Skin epidermis (tissue), 12 donors: ENCODE results near the gene TNFAIP8L3.

ENCODE experiments used
- H3K27ac ChIP-seq, 21 experiments: fragments of 200-600 bp; sonication (generic) in 11 of 21; one replicate each; pipeline ENCODE4 v1.5.0; 2020; ENCODE audit warnings: mild to moderate bottlenecking in 3 of 21, inconsistent platforms in 2 of 21, moderate library complexity in 2 of 21
- H3K4me3 ChIP-seq, 7 experiments: fragments of 200-600 bp; sonication (generic) in 2 of 7; one replicate each; pipeline ENCODE4 v1.5.0; 2020; ENCODE audit warnings: inconsistent platforms in 2 of 7, mild to moderate bottlenecking in 2 of 7, moderate library complexity in 1 of 7

TNFAIP8L3 gene

DNA sequence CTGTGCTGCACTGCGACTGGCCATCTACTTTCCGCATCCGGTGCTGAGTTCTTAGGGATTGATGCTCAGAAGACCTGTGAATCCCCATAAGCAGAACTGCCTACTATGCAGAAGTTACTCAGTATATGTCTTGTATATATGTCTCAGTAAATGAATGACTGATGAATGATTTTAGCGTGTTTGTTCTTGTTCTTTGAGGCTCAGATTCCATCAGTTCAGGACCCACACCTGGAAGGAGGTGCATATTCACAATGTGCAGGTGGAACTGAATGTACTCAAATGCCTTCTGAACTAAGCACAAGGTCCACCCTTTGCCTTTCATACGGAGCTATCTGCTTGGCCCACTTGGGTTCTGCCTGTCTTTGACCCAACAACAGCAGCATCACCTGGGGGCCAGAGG is 19.8 kb downstream of the TNFAIP8L3 start:
- H3K4me3 ChIP-seq = no peak overlapping the region
- H3K27ac ChIP-seq = no peak overlapping the region

DNA sequence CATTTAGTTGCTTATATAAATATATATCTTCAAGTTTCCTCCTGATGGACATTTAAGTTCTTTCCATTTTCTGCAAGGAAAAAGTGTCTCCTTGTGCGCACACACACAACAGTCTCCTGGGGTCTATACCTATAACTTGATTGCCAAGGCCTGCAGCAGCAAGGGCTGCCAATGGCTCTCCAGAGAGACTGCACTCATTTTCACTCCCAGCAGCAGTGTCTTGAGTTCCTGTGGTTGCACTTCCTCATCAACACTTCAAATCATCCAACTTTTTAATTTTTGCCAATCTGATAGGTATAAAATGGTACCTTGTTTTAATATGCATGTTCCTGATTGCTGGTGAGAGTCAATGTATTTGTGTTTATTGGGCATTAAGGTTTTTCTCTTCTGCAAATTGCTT is 23.1 kb downstream of the TNFAIP8L3 start:
- Histone ChIP-seq H3K27ac (no peak overlapping the region), H3K4me3 (no peak overlapping the region)

DNA sequence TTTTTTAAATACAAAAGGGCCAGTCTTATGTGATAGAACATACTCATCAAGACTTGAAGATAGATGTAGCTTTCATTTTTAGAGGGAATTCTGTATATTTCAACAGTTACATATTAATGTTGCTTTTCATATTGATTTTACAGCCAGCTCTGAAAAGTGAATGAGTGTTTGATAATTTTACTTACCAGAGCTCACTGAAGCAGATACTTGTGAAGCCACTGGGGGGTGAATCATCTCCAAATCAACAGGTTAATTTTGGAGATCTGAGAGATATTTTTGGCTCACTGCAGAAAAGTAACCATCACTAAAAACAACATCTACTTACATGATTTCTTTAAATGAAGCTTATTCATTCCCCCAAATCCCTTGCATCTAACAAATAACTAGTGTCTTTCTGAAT is 24.7 kb downstream of the TNFAIP8L3 start:
- H3K27ac ChIP-seq = no peak overlapping the region
- H3K4me3 ChIP-seq = no peak overlapping the region

DNA sequence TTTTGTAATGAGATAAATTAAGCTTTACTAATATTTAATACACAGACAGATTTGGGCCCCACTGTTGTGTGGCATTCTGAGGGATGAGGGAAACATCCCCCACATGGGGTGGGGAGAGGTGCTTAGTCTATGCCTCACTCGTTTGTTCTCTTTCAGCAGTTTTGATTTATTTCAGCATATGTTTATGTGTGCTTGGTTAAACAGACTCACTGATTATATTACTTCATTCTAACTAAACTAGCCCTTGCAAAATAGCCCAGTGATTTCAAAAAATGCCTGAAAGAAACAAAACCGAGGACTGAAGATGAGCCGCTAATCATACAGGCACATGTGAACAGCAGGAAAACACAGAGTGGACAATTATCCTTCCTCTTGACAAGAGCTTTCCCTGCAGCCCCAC is 27.2 kb downstream of the TNFAIP8L3 start:
- no peak overlapping the region for H3K4me3 ChIP-seq
- H3K27ac ChIP-seq = no peak overlapping the region

DNA sequence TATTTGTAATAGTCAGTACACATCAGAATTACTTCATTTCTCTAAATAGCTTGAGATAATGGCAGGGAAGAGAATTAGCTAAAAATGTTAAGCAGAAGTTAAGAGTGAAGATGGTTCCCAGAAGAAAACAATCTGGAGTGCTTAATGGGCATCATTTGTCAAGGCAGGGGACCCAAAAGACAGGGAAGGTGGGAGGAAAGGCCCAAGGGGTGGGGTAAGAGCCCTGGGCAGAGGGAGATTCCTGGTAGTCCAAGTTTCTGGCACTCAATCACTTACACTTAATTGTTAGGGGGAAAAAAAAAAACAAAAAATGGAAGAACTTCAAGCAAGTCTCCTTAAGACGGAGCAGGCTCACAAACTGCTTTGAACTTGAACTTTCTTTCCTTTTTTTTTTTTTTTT is 28.9 kb downstream of the TNFAIP8L3 start:
- Histone ChIP-seq H3K4me3 (no peak overlapping the region), H3K27ac (no peak overlapping the region)

DNA sequence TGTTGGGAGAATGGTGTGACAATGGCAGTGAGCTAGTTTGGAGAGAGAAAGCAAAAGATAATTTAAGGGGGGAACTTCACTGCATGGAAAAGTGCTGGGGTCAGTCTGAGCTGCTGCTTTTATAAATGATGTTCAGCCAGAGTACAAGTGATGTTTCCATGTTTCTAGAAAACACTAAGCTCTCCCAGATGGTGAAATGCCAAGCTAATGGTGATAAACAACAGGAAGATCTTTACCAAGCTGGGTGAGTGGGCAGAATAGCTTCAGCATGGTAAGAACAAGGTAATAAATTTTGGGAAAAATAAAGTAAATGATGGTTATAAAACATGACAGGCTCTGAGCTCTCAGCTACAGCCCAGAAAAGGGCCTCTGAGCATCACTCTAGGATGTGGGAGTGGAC is 29.4 kb downstream of the TNFAIP8L3 start:
- no peak overlapping the region for H3K27ac ChIP-seq
- no peak overlapping the region for H3K4me3 ChIP-seq

DNA sequence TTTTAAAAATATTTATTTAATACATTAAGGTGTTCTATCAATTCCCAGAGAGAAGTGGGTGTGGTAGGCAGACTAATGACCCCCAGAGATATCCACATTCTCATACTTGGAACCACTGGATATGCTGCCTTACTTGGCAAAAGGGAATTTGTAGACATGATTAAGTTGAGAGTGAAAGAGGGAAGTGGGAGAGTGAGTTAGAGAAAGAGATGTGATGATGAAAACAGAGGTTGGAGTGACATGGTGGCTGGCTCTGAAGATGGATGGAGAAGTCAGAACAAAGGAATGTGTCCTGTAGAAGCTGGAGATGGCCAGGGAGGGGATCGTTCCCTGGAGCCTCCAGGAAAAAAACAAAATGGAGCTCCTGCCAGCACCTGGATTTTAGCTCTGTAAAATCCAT is 32.0 kb downstream of the TNFAIP8L3 start:
- Histone ChIP-seq H3K4me3 (no peak overlapping the region), H3K27ac (no peak overlapping the region)

DNA sequence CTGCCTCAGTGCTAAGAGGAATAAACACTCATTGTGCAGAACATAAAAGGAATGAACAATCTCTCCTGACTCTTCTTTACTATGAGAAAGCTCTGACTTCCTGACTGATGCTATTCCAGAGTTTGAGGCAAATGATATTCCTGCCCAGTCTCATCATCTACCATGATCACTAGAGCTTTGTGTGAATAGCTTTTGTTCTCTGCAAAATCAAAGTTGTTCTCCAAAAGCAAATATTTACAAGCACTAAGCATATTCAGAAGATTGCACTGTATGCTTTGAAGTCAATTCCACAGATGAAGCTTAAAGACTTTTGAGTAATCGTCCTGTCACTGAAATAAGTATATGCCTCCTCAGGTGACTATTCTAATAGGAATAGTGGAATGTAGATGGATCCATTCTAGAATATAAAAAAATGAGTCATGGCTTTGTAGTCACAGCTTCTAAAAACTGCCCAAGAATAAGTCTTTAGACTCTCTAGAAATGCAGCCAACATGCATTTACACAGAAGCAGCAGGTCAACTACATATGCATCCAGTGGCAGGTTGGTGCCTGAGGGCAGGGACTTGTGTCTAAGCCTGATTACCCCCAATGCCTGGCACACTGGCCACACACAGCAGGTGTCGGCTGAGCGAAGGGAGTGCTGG is 34.6 kb downstream of the TNFAIP8L3 start:
- no peak overlapping the region for H3K4me3 ChIP-seq
- no peak overlapping the region for H3K27ac ChIP-seq

DNA sequence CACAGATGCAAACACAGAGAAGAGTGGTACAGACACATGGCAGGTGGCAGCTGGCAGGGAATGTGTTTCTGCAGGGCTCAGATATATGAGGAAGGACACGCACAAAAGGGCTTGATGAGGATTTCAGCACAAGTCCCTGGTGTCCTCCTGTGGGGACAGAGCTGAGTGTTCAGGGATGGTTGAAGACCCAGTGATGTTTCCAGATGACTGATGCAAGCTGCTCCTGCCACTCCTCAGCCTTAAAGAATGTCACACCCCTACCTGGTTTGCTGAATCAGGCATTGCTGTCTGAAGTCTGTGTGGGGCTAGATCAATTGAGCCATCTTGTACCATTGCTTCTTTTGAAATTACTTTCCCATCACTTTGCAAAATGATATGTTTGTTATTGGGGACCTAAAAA is 40.2 kb downstream of the TNFAIP8L3 start:
- Histone ChIP-seq H3K4me3 (no peak overlapping the region), H3K27ac (no peak overlapping the region)

DNA sequence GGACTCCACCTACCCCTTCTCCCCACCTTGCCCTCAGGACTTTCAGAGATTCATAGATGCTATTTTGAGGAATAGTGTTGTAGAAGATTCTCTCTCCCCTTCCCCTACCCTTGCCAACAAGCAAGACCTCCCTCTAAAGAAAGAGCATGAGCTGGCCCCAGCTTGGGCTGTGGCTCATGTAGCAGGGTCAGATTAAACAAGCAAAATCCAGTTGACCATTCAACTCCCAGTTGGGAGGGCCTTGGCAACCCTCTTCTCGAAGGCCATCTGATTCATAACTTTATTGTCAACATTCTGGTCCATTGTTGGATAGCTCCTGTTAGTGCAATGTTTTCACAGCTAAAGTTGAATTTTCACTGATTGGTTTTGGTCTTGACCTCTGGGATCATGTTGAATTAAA is 41.1 kb downstream of the TNFAIP8L3 start:
- Histone ChIP-seq H3K27ac (no peak overlapping the region), H3K4me3 (no peak overlapping the region)

DNA sequence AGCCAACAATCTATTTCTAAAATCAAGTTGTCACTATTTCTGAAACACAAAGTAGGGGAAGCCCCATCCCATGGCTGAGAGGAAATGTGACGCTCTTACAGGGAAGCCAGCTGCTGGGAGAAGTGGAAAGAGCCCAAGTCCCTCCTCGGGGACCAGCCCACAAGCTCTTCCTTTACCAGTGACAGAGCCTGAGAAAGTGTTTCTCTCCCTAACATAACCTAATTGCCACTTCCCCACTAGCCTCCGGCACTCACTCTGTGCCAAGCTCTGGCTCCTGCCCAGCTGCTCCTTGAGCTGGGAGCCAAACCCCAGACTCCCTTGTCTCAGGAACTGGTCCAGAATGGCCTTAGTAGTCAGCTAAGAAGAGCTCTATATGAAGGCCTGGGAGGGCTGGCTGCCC is 42.9 kb downstream of the TNFAIP8L3 start:
- H3K27ac ChIP-seq = peak overlapping the region in 3 of 21 experiments; percentile 36 to 71 (median 47)

DNA sequence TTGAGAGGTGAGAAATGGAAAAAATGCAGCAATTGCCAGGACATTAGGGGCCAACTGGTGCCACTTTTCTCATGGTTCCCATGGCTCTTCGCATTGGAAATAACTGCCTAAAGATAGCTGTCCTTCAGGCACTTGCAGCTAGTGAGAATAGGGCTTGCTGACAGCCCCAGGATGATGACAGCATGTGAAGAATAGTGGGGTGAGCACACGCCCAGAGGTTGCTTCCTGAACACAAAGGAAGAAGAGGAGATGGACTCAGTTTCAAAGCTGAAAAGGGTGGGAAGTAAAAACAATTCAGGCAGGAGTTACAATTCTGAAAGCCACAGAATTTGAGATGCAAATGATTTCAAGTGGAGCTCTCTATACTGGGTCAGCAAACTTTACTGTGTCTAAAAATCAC is 45.6 kb downstream of the TNFAIP8L3 start:
- Histone ChIP-seq H3K27ac (no peak overlapping the region), H3K4me3 (no peak overlapping the region)

More for the DNA sequence above, 42.9 kb downstream of the TNFAIP8L3 start:
- no peak overlapping the region for H3K4me3 ChIP-seq

DNA sequence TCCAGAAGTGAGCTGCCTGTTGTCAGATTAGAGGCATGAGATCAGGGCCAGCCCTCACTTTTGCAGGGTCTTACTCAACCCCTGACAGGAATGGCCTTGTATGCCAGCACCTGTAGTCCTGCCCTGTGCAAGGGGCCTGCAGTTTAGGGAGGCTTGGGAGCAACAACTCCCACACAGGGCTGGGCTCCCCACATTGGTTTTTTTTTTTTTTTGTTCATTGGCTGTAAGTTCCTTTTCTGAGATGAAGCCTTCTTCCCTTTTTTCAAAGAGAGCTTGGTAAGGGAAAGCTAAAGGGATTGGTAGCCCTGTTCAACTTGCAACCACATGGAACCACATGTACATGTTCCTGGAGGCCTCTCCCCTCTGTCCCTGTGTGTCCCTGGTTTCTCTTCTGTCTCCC is 46.4 kb downstream of the TNFAIP8L3 start:
- no peak overlapping the region for H3K27ac ChIP-seq
- H3K4me3 ChIP-seq = no peak overlapping the region

DNA sequence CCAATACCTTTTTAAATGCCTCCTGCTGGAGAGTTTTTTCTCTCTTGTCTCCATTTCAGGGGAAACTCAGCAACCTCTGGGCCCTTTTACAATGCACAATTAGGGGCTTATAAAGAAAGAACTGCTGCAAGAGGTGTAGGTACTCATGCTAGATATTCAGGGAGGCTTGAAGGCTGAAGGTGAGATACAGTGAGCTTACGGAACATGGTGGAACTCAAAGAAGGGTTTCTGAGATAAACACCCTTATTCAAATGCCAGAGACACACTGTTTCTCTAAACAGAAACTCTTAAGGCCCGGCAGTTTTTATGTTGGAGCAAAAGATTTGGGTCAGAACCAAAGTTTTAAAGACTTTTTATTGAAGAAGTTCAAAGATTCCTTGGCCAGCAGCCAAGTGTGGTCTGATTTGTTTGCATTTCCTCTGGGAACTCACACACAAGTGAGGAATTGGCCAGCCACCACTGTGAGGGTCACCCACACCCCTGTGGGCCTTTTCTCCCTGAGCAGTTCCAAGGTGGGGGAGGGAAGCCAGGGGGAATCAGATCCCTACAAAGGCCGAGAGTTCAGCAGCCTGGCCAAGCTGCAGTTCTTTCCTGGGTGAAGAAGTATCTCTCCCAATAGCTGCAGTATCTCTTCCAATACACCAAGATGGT is 47.8 kb downstream of the TNFAIP8L3 start:
- peak overlapping the region in 1 of 21 experiments; percentile 28 for H3K27ac ChIP-seq
- no peak overlapping the region for H3K4me3 ChIP-seq

DNA sequence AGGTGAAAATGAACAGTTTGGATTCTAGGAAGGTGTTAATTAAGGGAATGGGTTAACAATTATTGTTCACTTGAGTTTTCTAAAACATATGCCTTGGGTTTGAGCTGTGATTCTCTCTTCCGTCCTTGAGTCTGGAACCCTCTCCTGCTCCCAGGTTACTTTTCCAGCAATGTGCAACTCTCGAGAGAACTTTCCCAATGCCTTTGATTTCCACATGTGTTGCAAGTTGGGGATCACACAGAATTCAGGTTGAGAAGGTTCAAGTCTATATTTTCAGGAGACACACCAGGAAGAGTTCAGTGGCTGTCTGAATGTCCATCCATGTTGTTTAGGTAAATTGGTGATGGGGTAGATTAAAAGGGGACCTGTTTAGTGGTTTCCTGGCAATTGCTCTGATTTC is 48.7 kb downstream of the TNFAIP8L3 start:
- Histone ChIP-seq H3K27ac (no peak overlapping the region), H3K4me3 (no peak overlapping the region)

DNA sequence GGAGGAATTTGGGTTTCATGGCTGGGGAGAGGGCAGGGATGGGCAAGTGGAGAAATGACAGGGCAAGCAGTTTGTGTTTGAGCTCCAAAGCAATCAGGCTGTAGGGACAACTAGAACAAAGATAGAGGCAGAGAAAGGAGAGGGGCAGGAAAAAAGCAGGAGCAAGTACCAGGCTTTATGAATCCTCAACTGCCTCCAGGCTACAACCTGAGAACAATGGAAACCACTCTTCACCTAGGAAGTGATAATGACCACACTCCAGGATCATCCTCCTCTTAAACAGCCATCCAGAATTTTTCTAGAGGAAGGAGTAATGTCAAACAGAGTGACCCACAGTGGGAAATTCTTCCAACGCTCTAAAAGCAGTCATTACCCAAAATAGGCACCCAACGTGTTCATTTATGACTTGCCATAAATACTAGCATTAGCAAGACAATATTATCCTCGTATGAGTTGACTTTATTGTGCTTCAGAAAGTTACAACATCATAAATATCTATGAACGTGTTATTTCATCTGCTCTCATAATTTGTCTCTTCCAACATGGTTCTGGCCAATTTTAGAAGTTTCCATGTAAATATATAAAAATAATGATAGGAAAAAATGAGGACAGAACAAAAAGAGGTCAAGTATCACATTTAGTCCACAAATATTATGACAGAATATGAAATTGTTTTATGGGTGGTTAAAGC is 50.5 kb downstream of the TNFAIP8L3 start:
- no peak overlapping the region for H3K27ac ChIP-seq

DNA sequence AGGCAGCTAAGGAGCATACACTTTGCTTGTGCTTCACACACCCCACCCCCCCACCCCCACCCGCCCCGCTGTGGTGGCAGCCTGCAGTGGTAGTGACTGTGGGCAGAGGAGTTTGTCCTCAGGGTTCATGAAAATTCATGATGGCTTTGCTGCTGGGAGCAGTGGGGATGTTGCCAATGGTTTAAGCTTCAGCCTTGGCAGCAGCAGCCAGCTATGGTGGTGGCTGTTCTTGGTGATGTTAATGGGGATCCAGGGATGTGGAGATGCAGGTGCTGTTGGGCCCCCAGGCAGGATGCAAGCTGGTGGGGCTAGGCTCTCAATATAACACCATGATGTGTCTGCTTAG is 55.8 kb downstream of the TNFAIP8L3 start:
- H3K27ac ChIP-seq = no peak overlapping the region

More for the DNA sequence above, 50.5 kb downstream of the TNFAIP8L3 start:
- H3K4me3 ChIP-seq = no peak overlapping the region

DNA sequence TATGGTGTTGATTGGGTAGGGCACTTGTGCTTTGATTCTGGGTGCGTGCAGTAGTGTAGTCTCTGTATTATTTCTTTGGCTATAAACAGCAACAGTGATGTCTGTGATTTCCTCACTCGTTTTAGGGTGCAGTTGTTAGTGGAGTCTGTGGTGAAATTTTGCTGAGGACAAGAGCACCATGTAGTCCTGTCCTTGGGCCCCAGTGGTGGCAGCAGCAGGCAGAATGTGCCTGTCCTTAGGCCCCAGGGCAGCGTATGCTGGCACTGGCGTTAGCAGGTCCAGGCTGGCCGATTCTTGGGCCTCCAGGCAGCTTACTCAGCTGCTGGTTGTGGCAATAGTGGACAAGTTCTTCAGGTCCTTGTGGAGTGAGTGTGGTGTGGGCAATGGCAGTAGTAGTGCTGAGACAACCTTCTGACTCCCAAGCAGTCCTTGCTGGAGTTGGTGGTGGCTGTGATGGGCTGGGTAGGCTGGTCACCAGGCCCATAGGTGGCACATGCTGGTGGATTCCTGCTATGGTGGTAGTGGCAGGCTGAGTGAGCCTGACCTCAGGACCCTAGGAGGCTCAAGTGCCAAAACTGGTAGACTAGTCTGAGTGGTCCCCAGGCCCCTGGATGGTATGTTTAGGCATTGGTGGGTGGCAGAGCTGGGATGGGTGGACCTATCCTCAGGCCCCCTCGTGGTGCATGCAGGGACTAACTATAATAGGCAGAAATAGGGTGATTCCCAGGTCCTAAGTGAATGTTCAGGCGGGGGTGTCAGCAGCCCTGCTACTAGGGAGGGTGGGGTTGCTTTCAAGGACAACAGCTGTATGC is 56.3 kb downstream of the TNFAIP8L3 start:
- Histone ChIP-seq H3K27ac (no peak overlapping the region), H3K4me3 (peak overlapping the region in 1 of 7 experiments; percentile 0)

More for the DNA sequence above, 55.8 kb downstream of the TNFAIP8L3 start:
- no peak overlapping the region for H3K4me3 ChIP-seq

DNA sequence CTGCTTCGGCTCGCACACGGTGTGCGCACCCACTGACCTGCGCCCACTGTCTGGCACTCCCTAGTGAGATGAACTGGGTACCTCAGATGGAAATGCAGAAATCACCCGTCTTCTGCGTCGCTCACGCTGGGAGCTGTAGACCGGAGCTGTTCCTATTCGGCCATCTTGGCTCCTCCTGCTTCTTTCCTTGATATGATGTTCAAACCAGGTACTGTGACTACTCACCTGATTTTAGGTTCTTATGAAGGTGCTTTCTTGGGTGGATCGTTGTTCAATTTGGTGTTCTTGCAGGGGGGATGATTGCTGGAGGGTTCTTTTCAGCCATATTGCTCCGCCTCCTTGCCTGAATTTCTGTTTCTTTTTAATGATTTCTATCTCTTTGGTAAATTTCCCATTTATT is 57.2 kb downstream of the TNFAIP8L3 start:
- Histone ChIP-seq H3K4me3 (peak overlapping the region in 1 of 7 experiments; percentile 0), H3K27ac (peak overlapping the region in 1 of 21 experiments; percentile 47)

DNA sequence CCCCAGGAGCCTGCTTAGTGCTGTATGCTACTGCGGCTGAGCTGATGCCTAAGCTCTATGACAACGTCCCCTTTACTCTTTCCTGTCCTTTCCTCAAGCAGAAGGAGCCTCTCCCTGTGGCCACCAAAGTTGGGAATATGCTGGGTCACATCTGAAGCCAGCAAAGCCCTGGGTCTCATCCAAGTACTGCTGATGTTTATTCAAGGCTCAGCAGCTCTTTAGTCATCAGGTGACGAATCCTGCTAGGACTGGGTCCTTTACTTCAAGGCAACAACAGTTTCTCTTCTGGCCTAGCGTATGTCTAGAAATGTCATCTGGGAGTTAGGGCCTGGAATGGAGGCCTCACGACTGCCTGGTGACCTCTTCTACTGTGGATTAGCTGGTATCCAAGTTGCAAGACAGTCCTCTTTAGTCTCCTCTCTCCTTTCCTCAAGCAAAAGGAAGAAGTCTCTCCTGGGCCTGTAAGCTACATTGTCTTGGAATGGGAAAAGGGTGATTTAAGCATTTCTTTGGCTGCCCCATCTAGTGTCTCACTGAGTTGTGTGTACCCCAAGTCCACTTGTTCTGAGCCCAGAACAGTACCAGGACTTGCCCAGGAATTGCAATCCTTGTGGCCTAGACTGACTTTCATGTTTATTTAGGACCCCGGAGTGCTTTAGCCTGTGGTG is 63.9 kb downstream of the TNFAIP8L3 start:
- peak overlapping the region in 10 of 21 experiments; percentile 6 to 63 (median 35) for H3K27ac ChIP-seq
- no peak overlapping the region for H3K4me3 ChIP-seq
